H1 (cell line): ENCODE results near the gene ABHD15. TPM values are rescaled to one million over a fixed set of nuclear protein-coding genes. Genes with fewer than 3 reads are reported as not detected.
A peak's percentile ranks its signal among the peaks of the same experiment; 100 is the strongest.

Experiments used
- CTCF ChIA-PET: fragments of 300-600 bp; sonication (Branson Sonifier 250); formaldehyde crosslinking; loops from one replicate; lab custom pipeline; 2021; ENCODE audit not compliant: partially characterized antibody; lab: Charles Lee
- POLR2A ChIA-PET: fragments of 300-600 bp; sonication (Branson Sonifier 250); formaldehyde crosslinking; loops from one replicate; lab custom pipeline; 2021; ENCODE audit warnings: inconsistent platforms; ENCODE audit not compliant: partially characterized antibody; lab: Charles Lee
- DNase-seq, 2 experiments: peaks; one replicate each; pipeline versions ENCODE4 v3.0.0 to v3.0.0-alpha.2; 2010 to 2022; ENCODE audit warnings: low spot score in 2 of 2, low read depth in 1 of 2, mixed read lengths in 1 of 2
- FAIRE-seq: peaks from 2 replicates; lab custom pipeline; 2011; peaks lifted over from hg19 to GRCh38; lab: Jason Lieb, UNC
- H2AFZ ChIP-seq: 2 replicates; pipeline ENCODE4 v1.8.1; 2012; ENCODE audit warnings: low read length, inconsistent platforms
- H2AK5ac ChIP-seq: 2 replicates; pipeline ENCODE4 v1.6.1; 2013; ENCODE audit warnings: low read depth, low read length
- H2BK120ac ChIP-seq: replicated peaks from 2 replicates; pipeline ENCODE3; 2013; ENCODE audit warnings: low read depth, low read length, inconsistent platforms
- H2BK12ac ChIP-seq: 2 replicates; pipeline ENCODE4 v1.6.1; 2013; ENCODE audit warnings: low read depth, low read length
- H2BK15ac ChIP-seq: 2 replicates; pipeline ENCODE4 v1.6.1; 2013; ENCODE audit warnings: low read length
- H2BK20ac ChIP-seq: 2 replicates; pipeline ENCODE4 v1.6.1; 2013; ENCODE audit warnings: low read length
- H2BK5ac ChIP-seq: 2 replicates; pipeline ENCODE4 v1.6.1; 2013; ENCODE audit warnings: low read depth, low read length
- H3K14ac ChIP-seq: 2 replicates; pipeline ENCODE4 v1.6.1; 2013; ENCODE audit warnings: inconsistent platforms; ENCODE audit not compliant: insufficient read length
- H3K18ac ChIP-seq: 2 replicates; pipeline ENCODE4 v1.6.1; 2013; ENCODE audit warnings: low read length; ENCODE audit errors: extremely low read depth
- H3K23ac ChIP-seq: 2 replicates; pipeline ENCODE4 v1.6.1; 2013; ENCODE audit warnings: inconsistent platforms; ENCODE audit not compliant: insufficient read length
- H3K23me2 ChIP-seq: 2 replicates; pipeline ENCODE4 v1.6.1; 2013; ENCODE audit warnings: low read depth, low read length
- H3K27ac ChIP-seq: 2 replicates; pipeline ENCODE4 v1.6.1; 2011; ENCODE audit warnings: low read depth, low read length, inconsistent platforms
- H3K27me3 ChIP-seq, 4 experiments: replicated peaks in 1 of 4; 1 replicate in 1 of 4; 2 replicates in 3 of 4; pipeline versions ENCODE4 v1.6.1 to v1.8.1; 2011 to 2013; ENCODE audit warnings: low read length in 3 of 4, mild to moderate bottlenecking in 3 of 4, inconsistent platforms in 2 of 4, mixed read lengths in 2 of 4, moderate library complexity in 1 of 4; ENCODE audit not compliant: control insufficient read depth in 3 of 4, insufficient read depth in 3 of 4; ENCODE audit errors: extremely low read depth in 1 of 4
- H3K36me3 ChIP-seq, 4 experiments: 2 replicates each; pipeline versions ENCODE4 v1.6.1 to v1.8.1; 2011 to 2013; ENCODE audit warnings: mild to moderate bottlenecking in 4 of 4, low read length in 3 of 4, moderate library complexity in 2 of 4, control low read depth in 1 of 4, inconsistent platforms in 1 of 4; ENCODE audit not compliant: insufficient read depth in 4 of 4, control insufficient read depth in 2 of 4
- H3K4ac ChIP-seq: replicated peaks from 2 replicates; pipeline ENCODE3; 2013; ENCODE audit warnings: low read length, low read depth, mixed read lengths, inconsistent platforms; ENCODE audit not compliant: insufficient read length
- H3K4me1 ChIP-seq, 4 experiments: replicated peaks in 1 of 4; 1 replicate in 1 of 4; 2 replicates in 3 of 4; pipeline versions ENCODE4 v1.6.1 to v1.8.1; 2011 to 2013; ENCODE audit warnings: low read length in 3 of 4, inconsistent platforms in 2 of 4, mixed read lengths in 1 of 4; ENCODE audit not compliant: insufficient read depth in 4 of 4, control insufficient read depth in 3 of 4
- H3K4me2 ChIP-seq, 2 experiments: 2 replicates each; pipeline versions ENCODE4 v1.6.1 to v1.8.1; 2011 to 2013; ENCODE audit warnings: low read depth in 2 of 2, low read length in 2 of 2, control low read depth in 1 of 2, inconsistent platforms in 1 of 2, mild to moderate bottlenecking in 1 of 2; ENCODE audit not compliant: insufficient read depth in 1 of 2
- H3K4me3 ChIP-seq, 4 experiments: fragments of 200-600, 300-600 bp in 1 of 4; sonication (generic), shearing (Covaris generic), sonication (Bioruptor Twin) in 1 of 4; 2 replicates each; pipeline versions ENCODE4 v1.5.1 to v1.8.1; 2011 to 2016; ENCODE audit warnings: low read length in 4 of 4, low read depth in 3 of 4, control low read depth in 2 of 4, inconsistent platforms in 2 of 4, mild to moderate bottlenecking in 2 of 4, mixed read lengths in 1 of 4, moderate library complexity in 1 of 4; ENCODE audit not compliant: insufficient read depth in 2 of 4; ENCODE audit errors: extremely low read depth in 1 of 4
- H3K56ac ChIP-seq: replicated peaks from 2 replicates; pipeline ENCODE3; 2013; ENCODE audit warnings: low read depth, mild to moderate bottlenecking, mixed read lengths, low read length, inconsistent platforms; ENCODE audit not compliant: insufficient read length
- H3K79me1 ChIP-seq: 2 replicates; pipeline ENCODE4 v1.6.1; 2013; ENCODE audit warnings: low read depth, low read length, control low read depth
- H3K79me2 ChIP-seq, 2 experiments: 2 replicates each; pipeline versions ENCODE4 v1.6.1 to v1.8.1; 2012 to 2013; ENCODE audit warnings: low read length in 2 of 2, mild to moderate bottlenecking in 2 of 2, inconsistent platforms in 1 of 2; ENCODE audit not compliant: insufficient read depth in 2 of 2, control insufficient read depth in 1 of 2
- H3K9ac ChIP-seq, 4 experiments: replicated peaks in 1 of 4; 1 replicate in 1 of 4; 2 replicates in 3 of 4; pipeline versions ENCODE4 v1.6.1 to v1.8.1; 2011 to 2013; ENCODE audit warnings: low read depth in 3 of 4, low read length in 3 of 4, control low read depth in 2 of 4, mild to moderate bottlenecking in 2 of 4, moderate library complexity in 2 of 4, inconsistent platforms in 1 of 4; ENCODE audit errors: extremely low read depth in 1 of 4
- H3K9me3 ChIP-seq, 2 experiments: 2 replicates each; pipeline versions ENCODE4 v1.6.1 to v1.8.1; 2012 to 2013; ENCODE audit warnings: mild to moderate bottlenecking in 2 of 2, moderate library complexity in 2 of 2, control low read depth in 1 of 2, inconsistent platforms in 1 of 2, low read depth in 1 of 2, low read length in 1 of 2, mixed read lengths in 1 of 2; ENCODE audit not compliant: insufficient read depth in 2 of 2
- H4K20me1 ChIP-seq, 2 experiments: replicated peaks in 1 of 2; 2 replicates each; pipeline versions ENCODE3 to v1.8.1; 2011 to 2013; ENCODE audit warnings: inconsistent platforms in 2 of 2, low read length in 2 of 2, mild to moderate bottlenecking in 1 of 2; ENCODE audit not compliant: insufficient read depth in 2 of 2, control insufficient read depth in 1 of 2
- H4K5ac ChIP-seq: 2 replicates; pipeline ENCODE4 v1.6.1; 2013; ENCODE audit warnings: low read length, low read depth, mixed read lengths, inconsistent platforms; ENCODE audit not compliant: insufficient read length
- H4K8ac ChIP-seq: 2 replicates; pipeline ENCODE4 v1.8.0; 2013; ENCODE audit warnings: mild to moderate bottlenecking, moderate library complexity, low read length, inconsistent platforms; ENCODE audit not compliant: insufficient read depth; ENCODE audit errors: extremely low read depth
- H4K91ac ChIP-seq: replicated peaks from 2 replicates; pipeline ENCODE3; 2013; ENCODE audit warnings: low read length, mixed read lengths, inconsistent platforms; ENCODE audit not compliant: insufficient read length
- BCL11A ChIP-seq, 2 experiments: IDR thresholded peaks; one replicate each; pipeline ENCODE4 v1.6.1; 2011; ENCODE audit warnings: low read depth in 2 of 2, low read length in 2 of 2, mild to moderate bottlenecking in 2 of 2
- CTCF ChIP-seq, 3 experiments: IDR thresholded peaks; 1 replicate in 2 of 3; 2 replicates in 1 of 3; pipeline versions ENCODE4 v1.5.1 to v1.6.1; 2011; ENCODE audit warnings: low read length in 3 of 3, mild to moderate bottlenecking in 3 of 3, inconsistent platforms in 2 of 3, low read depth in 1 of 3, moderate library complexity in 1 of 3; ENCODE audit not compliant: insufficient read depth in 1 of 3; ENCODE audit errors: control extremely low read depth in 1 of 3
- RAD21 ChIP-seq, 2 experiments: IDR thresholded peaks in 1 of 2; conservative IDR thresholded peaks in 1 of 2; 2 replicates each; pipeline ENCODE4 v1.6.1; 2011; ENCODE audit warnings: low read depth in 2 of 2, low read length in 2 of 2, improper control_type of control experiment in 1 of 2, inconsistent platforms in 1 of 2, mild to moderate bottlenecking in 1 of 2, moderate library complexity in 1 of 2
- WGBS, 2 experiments: shearing (Covaris generic) in 1 of 2; methylation state at CpG; one replicate each; pipeline versions ENCODE4 v1.1.6 to v1.1.7; 2013 to 2015; ENCODE audit warnings: low lambda C conversion rate in 2 of 2, mixed read lengths in 2 of 2, inconsistent platforms in 1 of 2, low coverage in 1 of 2, missing lambda C conversion rate in 1 of 2; ENCODE audit not compliant: insufficient replicate concordance in 2 of 2, insufficient coverage in 1 of 2, insufficient read length in 1 of 2; ENCODE audit errors: extremely low coverage in 1 of 2, missing lambda C conversion rate in 1 of 2; 5-methylcytosine and 5-hydroxymethylcytosine counted together
- polyA plus RNA-seq, 7 experiments: library from polyadenylated mRNA; depleted of rRNA in 3 of 7; stranded (reverse) in 5 of 7; unstranded in 2 of 7; fragments of >200 nt in 5 of 7; fragments of 200-250 nt in 2 of 7; gene quantifications; 1 replicate in 5 of 7; 2 replicates in 1 of 7; 4 replicates in 1 of 7; pipeline versions ENCODE4 v1.2.1 to v1.2.3, GENCODE V29; 2011 to 2013; ENCODE audit warnings: missing spikeins in 2 of 7, mixed read lengths in 2 of 7
- total RNA-seq: library from RNA; stranded (reverse); fragmentation: NEBNext Ultra II Directional; extraction: Animal tissue kit (Norgen Biotek cat#: 25700); gene quantifications from 2 replicates; pipeline ENCODE4 v1.2.1, GENCODE V29; 2021

Gene ABHD15
- total and polyA plus RNA-seq, 2 of the 8 experiments (the other 6 are each of a cell fraction or from before 2014, with no cell fraction given): 0.88 to 1.7 TPM

GRCh38 chr17:29583324-29584248, 16.7 kb upstream of the ABHD15 start:
- H4K91ac ChIP-seq: peak overlapping the region; percentile 2
- H3K9me3 ChIP-seq: no peaks in the 10 kb centered on the region
- CTCF ChIA-PET: interaction anchor here (4.1 to 15.3 kb wide), 4 partner anchors 9 to 36 kb away, joined by 19 to 193 read pairs (median 126); partner anchors contain the start of genes ABHD15, ANKRD13B, CORO6 and TP53I13
- H3K4ac ChIP-seq: no peak overlapping the region
- H3K4me1 ChIP-seq: peaks cover 7 to 24% (median 19%) of the 10 kb centered on the region in 4 experiments
- H3K4me2 ChIP-seq: 0 out of 4 replicates have a peak overlapping the region, but pooled peaks of 1 of the 2 experiments have one; percentile 2
- H3K56ac ChIP-seq: no peak overlapping the region
- H3K4me3 ChIP-seq: no peak overlapping the region
- WGBS, 2 experiments: 88% methylated on average over 14 of the region's 16 CpGs; no CpG with 5 or more reads in 1 of the 2 experiments
- 0 out of 2 replicates have a peak overlapping the region, but pooled peaks have one; percentile 26 for H2AK5ac ChIP-seq
- no peak overlapping the region for H3K14ac ChIP-seq
- H2BK5ac ChIP-seq: peak overlapping the region; percentile 8; the same call in 1 of the 2 replicates
- FAIRE-seq (no peak), DNase-seq (no peak)
- 0 out of 2 replicates have a peak overlapping the region, but pooled peaks have one; percentile 7 for H2BK15ac ChIP-seq
- no peaks in the 10 kb centered on the region for H3K27me3 ChIP-seq
- no peak overlapping the region for H4K5ac ChIP-seq
- no peak overlapping the region for H3K9ac ChIP-seq
- POLR2A ChIA-PET: interaction anchor here (1.0 to 5.1 kb wide), 2 partner anchors 8 to 9 kb away, joined by 3 to 19 read pairs; partner anchors contain the start of gene ANKRD13B
- peaks cover 12 to 35% of the 10 kb centered on the region in 2 experiments for H4K20me1 ChIP-seq
- no peak overlapping the region for H3K27ac ChIP-seq
- no peak for TF ChIP-seq CTCF (IDR thresholded peaks at IDR 0.05; ENCODE audit: control extremely low read depth in 1 of 3, insufficient read depth in 1 of 3, low read depth in 1 of 3, low read length in 3 of 3)
- no peak for TF ChIP-seq BCL11A (IDR thresholded peaks at IDR 0.05; ENCODE audit: low read depth in 2 of 2, low read length in 2 of 2)
- no peak for TF ChIP-seq RAD21 (IDR thresholded peaks at IDR 0.05 in 1 of 2, conservative IDR thresholded peaks at IDR 0.05 in 1 of 2; ENCODE audit: low read depth in 2 of 2, low read length in 2 of 2)
- TF ChIP-seq, all 59 proteins: peak for 0
- Histone ChIP-seq H3K36me3 (peaks cover 0 to 6% (median 4%) of the 10 kb centered on the region in 4 experiments; a peak in 2 of 8 replicates), H3K18ac (no peak overlapping the region), H3K23me2 (peaks cover 4% of the 10 kb centered on the region; the same call in 1 of the 2 replicates), H3K23ac (no peak overlapping the region), H2BK20ac (no peak overlapping the region; the same call in 1 of the 2 replicates), H2AFZ (no peak overlapping the region), H2BK12ac (peak overlapping the region; percentile 50; the same call in 1 of the 2 replicates), H4K8ac (no peak overlapping the region; the same call in 1 of the 2 replicates), H2BK120ac (no peak overlapping the region), H3K79me1 (peaks cover 19% of the 10 kb centered on the region), H3K79me2 (peaks cover 0 to 39% of the 10 kb centered on the region in 2 experiments; a peak in 2 of 4 replicates)
